ENCODE measurements around the gene CD68.
A peak's percentile ranks its signal among the peaks of the same experiment; 100 is the strongest.
"Not testable (repeated sequence)": the region's sequence is repeated elsewhere in the genome, so short reads cannot be mapped to it uniquely, and the experiment has no call there.

Gene CD68

DNA sequence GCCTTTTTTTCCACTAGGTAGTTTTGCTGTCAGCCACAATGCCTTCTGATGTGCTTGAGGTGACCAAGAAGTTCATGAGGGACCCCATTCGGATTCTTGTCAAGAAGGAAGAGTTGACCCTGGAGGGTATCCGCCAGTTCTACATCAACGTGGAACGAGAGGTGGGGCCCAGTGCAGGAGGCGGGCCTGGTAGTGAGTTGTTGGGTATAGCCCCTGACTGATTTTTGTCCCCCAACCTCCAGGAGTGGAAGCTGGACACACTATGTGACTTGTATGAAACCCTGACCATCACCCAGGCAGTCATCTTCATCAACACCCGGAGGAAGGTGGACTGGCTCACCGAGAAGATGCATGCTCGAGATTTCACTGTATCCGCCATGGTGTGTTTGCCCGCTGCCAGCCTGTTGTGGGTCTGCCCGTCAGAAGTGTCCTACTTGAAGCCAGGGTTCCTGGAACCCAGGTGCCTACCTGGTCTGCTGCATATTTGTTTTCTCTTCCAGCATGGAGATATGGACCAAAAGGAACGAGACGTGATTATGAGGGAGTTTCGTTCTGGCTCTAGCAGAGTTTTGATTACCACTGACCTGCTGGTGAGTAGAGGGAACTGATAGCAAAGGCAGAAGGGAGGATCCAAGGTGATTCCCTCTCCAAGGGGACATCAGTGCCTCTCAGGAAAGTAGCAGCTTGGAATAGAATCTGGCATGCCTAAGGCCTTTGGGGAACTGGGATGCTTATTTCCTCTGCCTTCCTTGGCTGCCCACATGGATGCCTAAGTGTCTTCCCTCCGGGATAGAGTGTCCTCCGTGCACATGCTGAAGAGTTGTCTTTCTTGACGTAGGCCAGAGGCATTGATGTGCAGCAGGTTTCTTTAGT, 1.9 kb upstream of the CD68 start:
- DNase-seq (ENCODE audit: extremely low spot score, insufficient read length, low read depth) (no peak), FAIRE-seq (no peak)

DNA sequence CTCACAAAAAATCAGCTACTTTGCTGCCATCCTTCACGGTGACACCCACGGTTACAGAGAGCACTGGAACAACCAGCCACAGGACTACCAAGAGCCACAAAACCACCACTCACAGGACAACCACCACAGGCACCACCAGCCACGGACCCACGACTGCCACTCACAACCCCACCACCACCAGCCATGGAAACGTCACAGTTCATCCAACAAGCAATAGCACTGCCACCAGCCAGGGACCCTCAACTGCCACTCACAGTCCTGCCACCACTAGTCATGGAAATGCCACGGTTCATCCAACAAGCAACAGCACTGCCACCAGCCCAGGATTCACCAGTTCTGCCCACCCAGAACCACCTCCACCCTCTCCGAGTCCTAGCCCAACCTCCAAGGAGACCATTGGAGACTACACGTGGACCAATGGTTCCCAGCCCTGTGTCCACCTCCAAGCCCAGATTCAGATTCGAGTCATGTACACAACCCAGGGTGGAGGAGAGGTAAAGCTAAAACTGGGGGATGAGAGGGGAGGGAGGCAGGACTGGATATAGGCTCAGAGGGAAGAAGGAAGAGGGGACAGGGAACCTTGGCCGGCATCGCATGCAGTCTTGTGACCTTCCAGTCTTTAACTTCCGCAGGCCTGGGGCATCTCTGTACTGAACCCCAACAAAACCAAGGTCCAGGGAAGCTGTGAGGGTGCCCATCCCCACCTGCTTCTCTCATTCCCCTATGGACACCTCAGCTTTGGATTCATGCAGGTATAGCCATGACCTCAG, 581 bp downstream of the CD68 start:
- FAIRE-seq: no peak
- no peak for DNase-seq (ENCODE audit: extremely low spot score, insufficient read length, low read depth)

DNA sequence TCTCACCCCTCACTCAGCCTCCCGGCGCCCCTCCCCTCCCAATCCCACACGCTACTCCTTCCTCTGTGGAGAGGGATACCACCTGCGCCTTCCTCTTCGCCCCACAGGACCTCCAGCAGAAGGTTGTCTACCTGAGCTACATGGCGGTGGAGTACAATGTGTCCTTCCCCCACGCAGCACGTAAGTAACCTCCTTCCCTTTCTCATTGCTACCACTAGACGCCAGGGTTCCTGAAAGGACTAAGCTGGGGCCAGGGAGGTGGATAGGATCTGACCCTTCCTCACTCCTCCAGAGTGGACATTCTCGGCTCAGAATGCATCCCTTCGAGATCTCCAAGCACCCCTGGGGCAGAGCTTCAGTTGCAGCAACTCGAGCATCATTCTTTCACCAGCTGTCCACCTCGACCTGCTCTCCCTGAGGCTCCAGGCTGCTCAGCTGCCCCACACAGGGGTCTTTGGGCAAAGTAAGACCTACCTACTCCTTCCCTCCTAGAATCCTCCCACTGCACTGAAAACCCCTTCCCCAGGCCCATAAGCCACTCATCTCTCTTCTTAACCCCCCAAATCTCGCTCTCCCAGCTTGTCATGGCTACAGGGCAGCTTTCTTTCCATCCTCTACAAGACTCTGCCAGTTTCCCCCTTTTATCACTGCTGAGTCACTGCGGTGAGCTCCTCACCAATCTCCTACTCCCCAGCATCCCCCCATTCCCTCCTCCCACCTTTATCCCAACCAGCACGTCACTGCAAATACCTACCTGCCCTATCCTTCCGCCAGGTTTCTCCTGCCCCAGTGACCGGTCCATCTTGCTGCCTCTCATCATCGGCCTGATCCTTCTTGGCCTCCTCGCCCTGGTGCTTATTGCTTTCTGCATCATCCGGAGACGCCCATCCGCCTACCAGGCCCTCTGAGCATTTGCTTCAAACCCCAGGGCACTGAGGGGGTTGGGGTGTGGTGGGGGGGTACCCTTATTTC, 1.5 kb downstream of the CD68 start:
- no peak for DNase-seq (ENCODE audit: extremely low spot score, insufficient read length, low read depth)
- FAIRE-seq: no peak

DNA sequence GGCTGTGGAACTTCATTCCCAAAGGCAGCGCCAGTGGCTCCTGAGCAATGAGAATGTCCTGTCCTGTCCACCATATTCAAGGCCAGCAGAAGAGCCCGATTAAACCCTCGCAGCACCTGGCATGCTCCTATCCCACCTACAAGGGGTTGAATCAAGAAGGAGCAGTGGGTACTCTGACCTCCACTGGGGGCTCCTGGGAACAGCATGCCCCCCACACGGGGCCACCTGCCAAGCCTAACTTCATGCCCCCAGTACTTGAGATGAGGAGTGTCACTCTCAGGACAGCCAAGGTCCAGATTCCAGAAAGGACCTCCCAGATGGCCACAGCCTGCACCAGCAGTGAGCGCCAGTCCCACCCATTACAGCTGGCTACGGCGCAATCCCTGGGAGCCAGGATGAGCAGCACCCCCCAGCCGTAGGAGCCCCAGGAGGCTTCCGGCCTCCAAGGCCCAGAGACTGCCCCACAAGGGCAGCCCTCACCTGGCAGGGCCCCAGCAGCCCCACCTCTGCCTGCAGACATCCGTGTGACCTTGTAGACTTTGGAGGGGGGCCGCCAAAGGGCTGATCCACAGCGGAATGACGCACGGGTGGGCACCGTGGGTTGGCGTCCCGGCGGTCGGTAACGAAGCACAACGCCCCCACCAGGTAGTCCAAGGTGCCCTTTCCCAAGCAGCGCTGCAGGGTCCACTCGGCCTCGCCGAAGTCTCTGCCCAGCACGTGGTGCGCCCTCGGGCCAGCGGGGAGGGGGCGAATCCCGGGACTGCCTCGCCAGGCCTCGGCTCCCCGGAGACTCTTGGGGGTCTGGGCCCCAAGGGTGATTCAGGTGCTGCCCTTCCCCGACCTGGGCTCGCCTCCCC, 3.2 kb downstream of the CD68 start:
- FAIRE-seq (no peak), DNase-seq (ENCODE audit: extremely low spot score, insufficient read length, low read depth) (no peak)

DNA sequence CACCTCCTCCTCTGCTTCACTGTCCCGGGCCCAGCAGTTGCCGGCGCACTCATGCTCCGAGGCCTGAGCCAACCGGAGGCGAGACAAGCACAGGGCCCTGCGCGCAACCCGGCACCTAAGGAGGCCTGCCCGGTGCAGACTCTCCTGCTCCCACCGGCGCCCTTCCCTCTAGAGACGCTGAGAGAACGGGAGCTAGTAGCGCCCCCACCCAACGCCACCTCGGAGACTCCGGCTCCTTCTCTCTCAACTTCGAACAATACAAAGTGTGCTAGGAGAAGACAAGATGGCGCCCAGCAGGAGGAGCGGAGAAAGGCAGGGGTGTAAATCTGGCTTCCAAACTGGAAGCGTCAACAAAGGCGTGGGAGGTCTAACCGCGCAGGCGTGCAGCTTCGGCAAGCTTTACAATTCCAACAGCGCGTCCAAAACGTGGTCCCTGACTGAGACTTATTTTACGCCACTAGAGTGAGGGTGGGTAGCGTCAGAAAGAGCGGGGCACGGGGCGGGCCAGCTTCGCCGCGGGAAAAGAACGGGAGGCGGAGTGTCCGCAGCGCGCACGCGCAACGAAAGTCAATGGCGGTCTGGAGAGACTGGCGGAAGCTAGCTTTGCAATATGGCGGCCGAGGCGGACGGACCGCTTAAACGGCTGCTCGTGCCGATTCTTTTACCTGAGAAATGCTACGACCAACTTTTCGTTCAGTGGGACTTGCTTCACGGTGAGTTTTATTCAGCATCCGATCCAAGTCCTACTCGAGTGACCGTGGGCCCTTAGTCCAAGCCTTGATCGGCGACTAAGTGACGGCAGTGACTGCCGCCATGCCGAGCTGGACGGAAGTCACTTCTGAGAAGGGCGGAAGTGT, 4.0 kb downstream of the CD68 start, which contains the start of gene MPDU1:
TSS of gene MPDU1 (plus strand) at position 600 of the 857 bp plus-strand sequence. CDS start at position 611, 11 bp downstream.
- peak; percentile 87 for DNase-seq (ENCODE audit: extremely low spot score, insufficient read length, low read depth)
- peak; percentile 97 for FAIRE-seq

DNA sequence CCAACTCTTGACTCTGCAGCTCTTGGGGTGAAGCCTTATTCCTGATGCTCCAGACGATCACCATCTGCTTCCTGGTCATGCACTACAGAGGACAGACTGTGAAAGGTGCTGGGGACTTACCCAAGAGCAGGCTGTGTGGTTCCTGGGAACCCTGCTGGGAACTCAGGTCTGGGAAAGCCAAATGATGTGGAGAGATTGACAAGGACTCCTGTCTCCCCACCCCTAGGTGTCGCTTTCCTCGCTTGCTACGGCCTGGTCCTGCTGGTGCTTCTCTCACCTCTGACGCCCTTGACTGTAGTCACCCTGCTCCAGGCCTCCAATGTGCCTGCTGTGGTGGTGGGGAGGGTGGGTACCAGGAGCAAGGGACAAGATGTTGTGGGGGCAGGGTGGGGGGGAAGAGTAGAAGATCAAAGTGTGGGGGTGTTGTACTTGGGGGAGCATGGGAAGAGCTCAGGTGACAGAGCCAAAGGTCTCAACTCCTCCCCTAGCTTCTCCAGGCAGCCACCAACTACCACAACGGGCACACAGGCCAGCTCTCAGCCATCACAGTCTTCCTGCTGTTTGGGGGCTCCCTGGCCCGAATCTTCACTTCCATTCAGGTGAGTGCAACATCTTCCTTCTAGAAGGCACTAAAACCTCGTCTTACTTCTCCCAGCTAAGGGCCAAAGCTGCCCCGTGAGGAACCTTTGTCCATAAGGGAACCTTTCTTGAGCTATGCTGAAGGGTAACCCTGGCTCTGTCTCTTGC, 7.4 kb downstream of the CD68 start:
- DNase-seq (ENCODE audit: extremely low spot score, insufficient read length, low read depth) (no peak), FAIRE-seq (peak; percentile 36)

DNA sequence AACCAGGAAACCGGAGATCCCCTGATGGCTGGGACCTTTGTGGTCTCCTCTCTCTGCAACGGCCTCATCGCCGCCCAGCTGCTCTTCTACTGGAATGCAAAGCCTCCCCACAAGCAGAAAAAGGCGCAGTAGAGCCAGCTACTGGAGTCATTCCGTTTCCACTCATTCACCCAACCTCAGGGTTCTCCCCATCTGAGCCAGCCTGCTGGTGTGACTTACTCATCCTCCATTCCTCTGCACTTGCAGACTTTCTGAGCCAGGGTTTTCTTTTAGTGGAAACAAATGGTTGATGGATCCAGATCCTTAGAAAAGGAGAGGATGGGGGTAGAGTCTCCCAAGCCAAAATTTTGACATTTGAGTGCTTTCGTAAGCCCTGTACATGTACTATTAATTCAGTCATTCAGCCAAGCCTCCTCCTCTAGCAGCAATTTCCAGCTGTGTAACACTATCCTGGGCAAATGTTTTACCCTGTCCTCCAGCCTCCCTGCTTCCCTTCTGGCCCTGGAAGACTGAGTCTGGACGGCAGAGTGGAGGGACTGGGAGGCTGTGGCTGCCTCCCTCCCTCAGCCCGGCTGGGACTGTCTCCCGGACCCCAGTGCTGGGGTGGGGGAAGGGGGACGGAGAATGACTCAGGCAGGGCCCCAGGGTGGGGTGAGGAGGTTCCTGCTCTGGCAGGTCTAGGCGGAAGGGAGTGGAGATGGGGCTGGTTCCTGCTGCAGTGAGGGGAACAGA, 8.1 kb downstream of the CD68 start:
- no peak for DNase-seq (ENCODE audit: extremely low spot score, insufficient read length, low read depth)
- FAIRE-seq: no peak

DNA sequence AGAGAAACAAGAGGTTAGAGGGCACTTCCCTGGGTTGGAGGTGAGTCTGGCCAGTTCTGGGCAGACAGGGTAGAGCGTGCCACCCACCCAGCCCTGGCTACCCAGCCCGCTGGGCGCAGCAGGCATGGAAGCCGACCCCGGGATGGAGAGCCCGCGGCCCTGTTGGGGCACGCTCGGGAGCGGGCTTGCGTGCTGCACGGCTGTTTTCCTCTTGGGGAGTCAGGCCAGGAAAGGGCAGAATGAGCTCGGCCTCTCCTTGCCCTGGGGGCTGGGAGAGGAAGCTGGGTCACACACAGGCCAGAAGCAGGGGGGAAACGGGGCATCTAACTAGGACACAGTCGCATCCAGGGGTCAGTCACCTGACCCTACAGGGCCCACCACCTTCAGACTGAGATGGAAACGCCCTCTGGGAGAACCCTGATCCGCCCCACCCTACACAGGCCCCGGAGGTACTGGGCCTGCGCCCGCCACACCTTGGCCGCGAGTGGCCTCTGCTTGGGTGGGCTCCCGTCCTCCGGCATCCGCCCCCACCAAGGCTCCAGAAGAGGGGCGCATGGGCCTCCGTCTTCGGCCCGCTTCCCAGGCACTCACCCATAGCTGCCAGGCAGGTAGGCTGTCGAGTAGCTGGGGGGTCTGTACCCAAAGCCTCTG, 9.2 kb downstream of the CD68 start:
- no peak for DNase-seq (ENCODE audit: extremely low spot score, insufficient read length, low read depth)
- FAIRE-seq: no peak

DNA sequence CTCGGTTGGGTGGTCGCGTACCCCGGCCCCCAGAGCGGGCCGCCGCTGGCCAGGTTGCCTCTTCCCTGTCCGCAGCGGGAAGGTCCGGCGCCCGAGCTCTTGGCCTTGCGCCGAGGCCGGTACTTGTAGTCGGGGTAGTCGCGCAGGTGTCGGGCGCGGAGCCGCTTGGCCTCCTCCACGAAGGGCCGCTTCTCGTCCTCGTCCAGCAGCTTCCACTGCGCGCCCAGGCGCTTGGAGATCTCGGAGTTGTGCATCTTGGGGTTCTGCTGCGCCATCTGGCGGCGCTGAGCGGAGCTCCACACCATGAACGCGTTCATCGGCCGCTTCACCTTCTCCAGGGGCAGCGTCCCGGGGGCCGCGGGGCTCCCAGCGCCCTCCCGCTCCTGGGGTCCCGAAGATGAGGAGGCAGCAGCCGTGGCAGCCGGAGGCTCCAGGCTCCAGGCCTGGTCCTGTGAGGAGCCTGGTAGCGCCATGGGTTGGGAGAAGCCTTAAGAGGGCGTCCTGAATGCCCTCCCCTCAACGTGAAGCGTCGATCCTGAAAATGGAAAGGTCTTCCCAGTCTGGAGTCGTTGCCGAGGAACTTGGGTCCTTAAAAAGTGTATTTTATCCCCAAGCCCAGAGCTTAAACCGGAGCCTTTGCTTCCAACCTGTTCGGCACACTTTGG, 9.9 kb downstream of the CD68 start:
- FAIRE-seq: peak; percentile 72
- DNase-seq (ENCODE audit: extremely low spot score, insufficient read length, low read depth): peak; percentile 62

DNA sequence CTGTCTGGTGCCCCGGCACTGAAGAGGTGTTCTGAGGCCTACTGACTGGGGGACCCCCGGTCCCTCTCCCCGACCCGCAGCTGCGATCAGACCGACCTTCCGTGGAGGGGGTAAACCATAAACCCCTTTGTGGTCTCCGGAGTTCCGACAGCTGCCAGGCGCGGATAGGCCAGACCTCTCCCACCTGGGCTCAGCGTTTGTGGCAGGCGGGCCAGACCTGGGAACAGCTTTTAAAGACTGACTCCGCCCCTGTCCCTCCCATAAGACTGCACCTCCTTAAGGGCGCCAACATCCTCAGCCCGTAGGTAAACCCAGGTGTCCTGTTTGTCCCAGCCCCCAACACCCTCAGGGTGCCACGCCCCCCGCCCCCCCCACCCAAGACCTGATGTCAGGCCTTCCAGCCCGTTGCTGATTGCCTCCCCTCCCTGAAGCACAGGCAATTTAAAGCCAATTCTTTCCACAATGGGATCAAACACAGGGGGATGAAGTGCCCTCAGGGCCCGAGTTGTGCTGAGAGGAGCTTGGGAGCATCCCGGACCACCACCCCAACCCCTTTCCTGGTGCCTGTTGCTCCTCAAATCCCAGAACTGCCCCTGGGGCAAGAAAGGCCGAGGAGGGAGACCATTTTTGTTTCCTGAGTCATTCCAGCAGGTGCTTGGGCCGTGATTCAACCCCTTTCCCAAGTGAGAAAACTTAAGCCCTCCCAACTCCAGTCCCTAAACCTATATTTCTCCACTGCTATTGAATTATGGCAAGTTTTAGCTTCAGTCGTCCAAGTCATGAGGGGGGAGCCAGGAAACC, 10.7 kb downstream of the CD68 start, which contains the start of gene SOX15:
TSS of gene SOX15 (minus strand) at position 204 of the 801 bp plus-strand sequence. CDS start 418 bp downstream, outside the sequence.
- FAIRE-seq (no peak), DNase-seq (ENCODE audit: extremely low spot score, insufficient read length, low read depth) (no peak)

DNA sequence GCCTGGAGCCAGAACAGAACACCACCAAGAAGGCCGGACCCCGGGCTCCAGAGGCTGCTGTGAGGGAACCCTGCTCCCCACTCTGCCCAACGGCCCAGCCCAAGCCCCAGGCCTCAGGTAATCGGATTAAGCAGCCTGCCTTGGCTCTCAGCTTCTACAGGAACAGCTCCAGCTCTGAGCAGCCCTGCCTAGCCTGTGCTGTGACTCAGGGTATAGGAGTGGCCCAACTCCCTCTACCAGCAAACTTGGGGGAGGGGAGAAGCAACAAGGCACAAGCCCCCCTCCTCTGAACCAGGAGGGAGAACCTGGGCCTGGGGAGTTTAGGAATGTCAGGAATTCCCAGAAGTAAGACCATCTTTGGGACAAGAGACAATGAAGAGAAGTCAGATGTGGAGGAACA, 11.3 kb downstream of the CD68 start:
- DNase-seq (ENCODE audit: extremely low spot score, insufficient read length, low read depth): no peak
- no peak for FAIRE-seq

DNA sequence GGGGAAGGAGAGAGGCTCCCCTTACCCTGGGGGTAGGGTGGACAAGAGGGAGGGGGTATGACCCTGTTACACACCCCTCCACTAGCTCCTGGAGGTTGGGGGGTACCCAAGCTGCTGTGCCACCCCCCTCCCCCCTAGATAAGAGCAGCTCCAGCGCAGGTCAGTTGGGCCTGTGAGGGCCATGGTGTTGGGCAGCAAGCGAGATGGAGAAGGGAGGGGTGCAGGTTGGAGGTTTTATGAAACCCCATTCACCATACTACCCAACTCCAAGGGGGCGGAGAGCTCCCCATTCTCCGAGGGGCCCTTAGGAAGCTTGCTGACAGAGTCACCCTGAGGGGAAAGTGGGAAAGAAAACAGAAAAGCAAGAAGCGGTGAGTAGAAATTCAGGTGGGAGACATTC, 12.2 kb downstream of the CD68 start:
- FAIRE-seq: no peak
- DNase-seq (ENCODE audit: extremely low spot score, insufficient read length, low read depth): no peak

DNA sequence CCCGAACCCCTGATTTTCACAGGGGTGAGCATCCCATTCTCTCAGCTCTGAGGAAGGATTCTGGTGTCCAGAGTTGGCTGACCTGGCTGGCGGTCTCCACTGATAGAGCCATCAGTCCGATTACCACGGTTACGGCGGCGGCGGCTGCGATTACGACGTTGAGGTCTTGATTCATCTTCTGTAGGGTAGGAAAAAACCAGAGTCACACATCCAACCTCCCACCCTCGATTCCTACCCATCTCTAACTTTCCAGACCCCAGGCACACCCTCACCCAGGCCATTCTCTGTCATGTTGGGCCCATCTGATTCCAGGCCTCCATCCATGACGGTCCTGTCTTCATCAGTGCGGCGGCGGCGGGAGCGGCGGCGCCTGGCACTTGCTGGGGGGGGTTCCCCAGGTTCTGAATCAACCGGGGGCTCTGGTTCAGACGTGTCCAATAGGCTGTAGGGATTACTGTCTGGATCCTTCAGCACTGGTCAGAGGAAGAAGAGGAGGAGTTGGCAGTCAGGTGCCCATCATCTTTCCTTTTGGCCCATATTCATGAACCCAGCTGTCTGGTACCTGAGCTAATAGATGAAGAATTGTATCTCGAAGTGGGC, 13.1 kb downstream of the CD68 start:
- DNase-seq (ENCODE audit: extremely low spot score, insufficient read length, low read depth) (no peak), FAIRE-seq (no peak)

DNA sequence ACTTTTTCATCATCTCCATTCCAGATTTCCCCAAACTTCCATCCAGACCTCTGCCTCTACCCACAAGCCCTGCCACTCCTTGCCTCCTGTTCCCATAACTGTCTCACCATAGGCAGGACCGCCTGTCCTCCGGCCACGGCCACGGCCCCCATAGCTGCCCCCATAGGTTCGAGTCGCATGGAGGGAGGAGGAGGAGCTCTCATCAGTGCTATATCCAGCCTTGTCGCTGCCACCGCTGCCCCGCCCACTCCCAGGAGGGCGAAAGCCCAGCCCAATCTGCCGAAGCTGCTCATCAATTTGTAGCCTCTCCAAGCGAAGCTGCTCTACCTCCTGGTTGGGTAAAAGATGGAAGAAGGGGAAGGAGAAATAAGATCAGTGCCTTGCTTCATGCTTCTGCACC, 13.9 kb downstream of the CD68 start:
- FAIRE-seq: no peak

DNA sequence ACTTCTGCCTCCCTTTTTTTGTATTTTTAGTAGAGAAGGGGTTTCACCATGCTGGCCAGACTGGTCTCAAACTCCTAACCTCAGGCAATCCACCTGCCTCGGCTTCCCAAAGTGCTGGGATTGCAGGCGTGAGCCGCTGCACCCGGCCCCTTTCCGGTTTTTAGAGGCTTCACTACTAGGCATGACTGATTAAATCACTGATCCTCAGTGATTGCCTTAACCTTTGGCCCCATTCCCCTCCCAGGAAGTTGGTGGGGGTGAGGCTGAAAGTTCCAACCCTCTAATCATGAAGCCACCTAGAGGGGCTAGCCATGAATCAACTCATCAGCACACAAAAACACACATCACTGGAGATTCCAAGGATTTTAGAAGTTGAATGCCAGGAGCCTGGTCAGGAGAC, 18.1 kb downstream of the CD68 start:
- not testable (repeated sequence) for FAIRE-seq; DNase-seq (ENCODE audit: extremely low spot score, insufficient read length, low read depth)

More for the DNA sequence above, 13.9 kb downstream of the CD68 start:
- no peak for DNase-seq (ENCODE audit: extremely low spot score, insufficient read length, low read depth)
